DND-41 (cell line): ENCODE results near the gene GJB6.

Source experiments
- CTCF ChIP-seq: IDR thresholded peaks from 2 replicates; pipeline ENCODE4 v1.5.1; 2012; ENCODE audit warnings: borderline replicate concordance, low read length, moderate library complexity, mild to moderate bottlenecking; ENCODE audit not compliant: poor library complexity, severe bottlenecking; ENCODE audit errors: extremely low read depth
- EZH2 ChIP-seq: IDR thresholded peaks from 3 replicates; pipeline ENCODE4 v1.6.1; 2012; ENCODE audit warnings: borderline replicate concordance, low read depth, mild to moderate bottlenecking, moderate library complexity, low read length, inconsistent platforms; ENCODE audit not compliant: severe bottlenecking

- TF ChIP-seq CTCF (no peak), EZH2 (no peak)
Observed at GRCh38 chr13:20209948-20210347, 22.2 kb downstream of the GJB6 start.
